Skeletal muscle satellite cell (primary cell): Measurements from ENCODE around the gene DPYD.
"Not testable (repeated sequence)": the region's sequence is repeated elsewhere in the genome, so short reads cannot be mapped to it uniquely, and the experiment has no call there.

Source experiments
- H3K27me3 ChIP-seq: 2 replicates; pipeline ENCODE4 v1.7.0; 2013; ENCODE audit warnings: low read length; ENCODE audit not compliant: control insufficient read depth, insufficient read depth
- H3K36me3 ChIP-seq: 2 replicates; pipeline ENCODE4 v1.7.0; 2013; ENCODE audit warnings: mild to moderate bottlenecking, control low read depth, low read length; ENCODE audit not compliant: insufficient read depth
- H3K4me1 ChIP-seq: 2 replicates; pipeline ENCODE4 v1.7.0; 2013; ENCODE audit warnings: low read length; ENCODE audit not compliant: control insufficient read depth, insufficient read depth
- H3K4me2 ChIP-seq: 2 replicates; pipeline ENCODE4 v1.7.0; 2013; ENCODE audit warnings: mild to moderate bottlenecking, low read length
- H3K4me3 ChIP-seq: 2 replicates; pipeline ENCODE4 v1.7.0; 2013; ENCODE audit warnings: low read length
- H3K9ac ChIP-seq: 2 replicates; pipeline ENCODE4 v1.7.0; 2013; ENCODE audit warnings: mild to moderate bottlenecking, low read depth, low read length, moderate library complexity
- H3K9me3 ChIP-seq: replicated peaks from 2 replicates; pipeline ENCODE4 v1.7.0; 2013; ENCODE audit warnings: mild to moderate bottlenecking, control low read depth, low read length

DPYD gene

GRCh38 chr1:97262842-97263241, 658.0 kb downstream of the DPYD start:
- Histone ChIP-seq H3K27me3 (no peaks in the 10 kb centered on the region), H3K4me2 (no peak overlapping the region), H3K9me3 (no peaks in the 10 kb centered on the region), H3K4me1 (no peaks in the 10 kb centered on the region), H3K36me3 (no peaks in the 10 kb centered on the region), H3K4me3 (no peak overlapping the region), H3K9ac (no peak overlapping the region)

- no peaks in the 10 kb centered on the region for H3K27me3 ChIP-seq
- H3K4me2 ChIP-seq, result no peak overlapping the region
- no peaks in the 10 kb centered on the region for H3K9me3 ChIP-seq
- no peak overlapping the region for H3K9ac ChIP-seq
- no peaks in the 10 kb centered on the region for H3K36me3 ChIP-seq
- no peaks in the 10 kb centered on the region for H3K4me1 ChIP-seq
- H3K4me3 ChIP-seq, result no peak overlapping the region
Measured at GRCh38 chr1:97258597-97258996, 662.2 kb downstream of the DPYD start.

GRCh38 chr1:97254731-97255463, 665.9 kb downstream of the DPYD start:
- H3K4me1 ChIP-seq, result peaks cover 9% of the 10 kb centered on the region
- no peak overlapping the region for H3K4me3 ChIP-seq
- no peaks in the 10 kb centered on the region for H3K27me3 ChIP-seq
- H3K9me3 ChIP-seq, result no peaks in the 10 kb centered on the region
- no peaks in the 10 kb centered on the region for H3K36me3 ChIP-seq
- no peak overlapping the region for H3K9ac ChIP-seq
- H3K4me2 ChIP-seq, result no peak overlapping the region

GRCh38 chr1:97252925-97253324, 667.9 kb downstream of the DPYD start:
- H3K9me3 ChIP-seq, result no peaks in the 10 kb centered on the region
- H3K4me2 ChIP-seq, result no peak overlapping the region
- peaks cover 9% of the 10 kb centered on the region for H3K4me1 ChIP-seq
- H3K36me3 ChIP-seq, result no peaks in the 10 kb centered on the region
- H3K9ac ChIP-seq, result no peak overlapping the region
- H3K27me3 ChIP-seq, result no peaks in the 10 kb centered on the region
- no peak overlapping the region for H3K4me3 ChIP-seq

GRCh38 chr1:97252076-97252475, 668.8 kb downstream of the DPYD start:
- Histone ChIP-seq H3K4me2 (no peak overlapping the region), H3K4me1 (peaks cover 9% of the 10 kb centered on the region), H3K36me3 (no peaks in the 10 kb centered on the region), H3K4me3 (no peak overlapping the region), H3K9ac (no peak overlapping the region), H3K9me3 (no peaks in the 10 kb centered on the region), H3K27me3 (no peaks in the 10 kb centered on the region)

- no peak overlapping the region for H3K4me3 ChIP-seq
- no peak overlapping the region for H3K9ac ChIP-seq
- H3K9me3 ChIP-seq, result no peaks in the 10 kb centered on the region
- peaks cover 6% of the 10 kb centered on the region for H3K4me1 ChIP-seq
- no peaks in the 10 kb centered on the region for H3K36me3 ChIP-seq
- H3K4me2 ChIP-seq, result no peak overlapping the region
- H3K27me3 ChIP-seq, result no peaks in the 10 kb centered on the region
Measured at GRCh38 chr1:97247196-97247595, 673.6 kb downstream of the DPYD start.

GRCh38 chr1:97245682-97246081, 675.2 kb downstream of the DPYD start:
- Histone ChIP-seq H3K27me3 (no peaks in the 10 kb centered on the region), H3K4me1 (no peaks in the 10 kb centered on the region), H3K4me3 (no peak overlapping the region), H3K9me3 (no peaks in the 10 kb centered on the region), H3K36me3 (no peaks in the 10 kb centered on the region), H3K4me2 (no peak overlapping the region), H3K9ac (no peak overlapping the region)

GRCh38 chr1:97245026-97245425, 675.8 kb downstream of the DPYD start:
- Histone ChIP-seq H3K4me3 (no peak overlapping the region), H3K36me3 (no peaks in the 10 kb centered on the region), H3K4me1 (no peaks in the 10 kb centered on the region), H3K4me2 (no peak overlapping the region), H3K9ac (no peak overlapping the region), H3K27me3 (no peaks in the 10 kb centered on the region), H3K9me3 (no peaks in the 10 kb centered on the region)

GRCh38 chr1:97243973-97244560, 676.8 kb downstream of the DPYD start:
- Histone ChIP-seq H3K36me3 (no peaks in the 10 kb centered on the region), H3K4me3 (no peak overlapping the region), H3K27me3 (no peaks in the 10 kb centered on the region), H3K4me2 (no peak overlapping the region), H3K4me1 (no peaks in the 10 kb centered on the region), H3K9ac (no peak overlapping the region), H3K9me3 (no peaks in the 10 kb centered on the region)

GRCh38 chr1:97238816-97239215, 682.0 kb downstream of the DPYD start:
- H3K9me3 ChIP-seq, result no peaks in the 10 kb centered on the region
- H3K4me2 ChIP-seq, result no peak overlapping the region
- no peak overlapping the region for H3K9ac ChIP-seq
- H3K36me3 ChIP-seq, result no peaks in the 10 kb centered on the region
- H3K4me1 ChIP-seq, result no peaks in the 10 kb centered on the region
- H3K27me3 ChIP-seq, result no peaks in the 10 kb centered on the region
- no peak overlapping the region for H3K4me3 ChIP-seq

- not testable (repeated sequence) for H3K9me3 ChIP-seq, H3K36me3 ChIP-seq, H3K27me3 ChIP-seq, H3K9ac ChIP-seq, H3K4me2 ChIP-seq, H3K4me3 ChIP-seq, H3K4me1 ChIP-seq
Measured at GRCh38 chr1:97231354-97231753, 689.5 kb downstream of the DPYD start.

GRCh38 chr1:97212671-97213070, 708.2 kb downstream of the DPYD start:
- Histone ChIP-seq H3K4me2 (no peak overlapping the region), H3K4me1 (no peaks in the 10 kb centered on the region), H3K36me3 (no peaks in the 10 kb centered on the region), H3K9me3 (no peaks in the 10 kb centered on the region), H3K9ac (no peak overlapping the region), H3K27me3 (no peaks in the 10 kb centered on the region), H3K4me3 (no peak overlapping the region)
